OCI-LY1 (cell line): ENCODE data around the gene SMIM41.

ENCODE experiments used
- H2AFZ ChIP-seq: fragments of 200-600 bp; sonication (generic), shearing (Covaris generic); 2 replicates; pipeline ENCODE4 v1.6.0; 2014; ENCODE audit warnings: antibody characterized with exemption, mild to moderate bottlenecking, low read length
- H3F3A ChIP-seq: fragments of 200-600 bp; sonication (generic), shearing (Covaris generic); 2 replicates; pipeline ENCODE4 v1.6.0; 2014; ENCODE audit warnings: mild to moderate bottlenecking, antibody characterized with exemption, low read length, moderate library complexity; ENCODE audit not compliant: insufficient read depth
- H3K27ac ChIP-seq: fragments of 200-600 bp; sonication (generic); 2 replicates; pipeline ENCODE4 v1.5.1; 2014; ENCODE audit warnings: low read length, mixed run types, mild to moderate bottlenecking, low read depth; ENCODE audit not compliant: poor library complexity, severe bottlenecking
- H3K27me3 ChIP-seq: fragments of 200-600 bp; sonication (generic); 2 replicates; pipeline ENCODE4 v1.6.0; 2014; ENCODE audit warnings: antibody characterized with exemption, mild to moderate bottlenecking, low read length, moderate library complexity; ENCODE audit not compliant: insufficient read depth
- H3K36me3 ChIP-seq: fragments of 200-600 bp; sonication (generic); 2 replicates; pipeline ENCODE4 v1.6.1; 2014; ENCODE audit warnings: mild to moderate bottlenecking, antibody characterized with exemption, low read length, moderate library complexity, mixed read lengths; ENCODE audit not compliant: insufficient read depth
- H3K4me1 ChIP-seq: fragments of 200-600 bp; sonication (generic); 2 replicates; pipeline ENCODE4 v1.5.1; 2014; ENCODE audit warnings: mild to moderate bottlenecking, low read length, moderate library complexity; ENCODE audit not compliant: insufficient read depth, severe bottlenecking
- H3K4me2 ChIP-seq: fragments of 200-600 bp; sonication (generic), shearing (Covaris generic); 2 replicates; pipeline ENCODE4 v1.6.1; 2014; ENCODE audit warnings: low read length
- H3K4me3 ChIP-seq: fragments of 200-600 bp; sonication (generic); 2 replicates; pipeline ENCODE4 v1.5.1; 2014; ENCODE audit warnings: low read length, low read depth, mild to moderate bottlenecking, mixed read lengths; ENCODE audit not compliant: poor library complexity, severe bottlenecking
- H3K79me2 ChIP-seq: fragments of 200-600 bp; shearing (Covaris generic); 2 replicates; pipeline ENCODE4 v1.6.1; 2016; ENCODE audit warnings: mixed run types, low read length, mixed read lengths; ENCODE audit not compliant: insufficient read depth
- H3K9ac ChIP-seq: fragments of 200-600 bp; sonication (generic), shearing (Covaris generic); 2 replicates; pipeline ENCODE4 v1.6.1; 2014; ENCODE audit warnings: mild to moderate bottlenecking, low read length, mixed read lengths
- H3K9me2 ChIP-seq: fragments of 200-600 bp; sonication (generic), shearing (Covaris generic); 2 replicates; pipeline ENCODE4 v1.6.1; 2014; ENCODE audit warnings: low read depth, mild to moderate bottlenecking, low read length, mixed read lengths
- H3K9me3 ChIP-seq: fragments of 200-600 bp; shearing (Covaris generic); 2 replicates; pipeline ENCODE4 v1.6.1; 2014; ENCODE audit warnings: low read length, mixed read lengths
- H4K20me1 ChIP-seq: fragments of 200-600 bp; sonication (generic), shearing (Covaris generic); 2 replicates; pipeline ENCODE4 v1.6.0; 2016; ENCODE audit warnings: mild to moderate bottlenecking, low read length; ENCODE audit not compliant: insufficient read depth
- EZH2 ChIP-seq: fragments of 200-600 bp; sonication (generic), shearing (Covaris generic); IDR thresholded peaks from 2 replicates; pipeline ENCODE4 v1.8.0; 2017; ENCODE audit warnings: borderline replicate concordance, mixed run types, mild to moderate bottlenecking, antibody characterized with exemption, low read length, moderate library complexity, mixed read lengths
- TF ChIP-seq, protein P1 (sequence below): fragments of 200-600 bp; sonication (generic), shearing (Covaris generic); IDR thresholded peaks from 2 replicates; pipeline ENCODE4 v1.5.1; 2017; ENCODE audit warnings: mild to moderate bottlenecking, antibody characterized with exemption, low read length, moderate library complexity, mixed read lengths

SMIM41 gene

DNA sequence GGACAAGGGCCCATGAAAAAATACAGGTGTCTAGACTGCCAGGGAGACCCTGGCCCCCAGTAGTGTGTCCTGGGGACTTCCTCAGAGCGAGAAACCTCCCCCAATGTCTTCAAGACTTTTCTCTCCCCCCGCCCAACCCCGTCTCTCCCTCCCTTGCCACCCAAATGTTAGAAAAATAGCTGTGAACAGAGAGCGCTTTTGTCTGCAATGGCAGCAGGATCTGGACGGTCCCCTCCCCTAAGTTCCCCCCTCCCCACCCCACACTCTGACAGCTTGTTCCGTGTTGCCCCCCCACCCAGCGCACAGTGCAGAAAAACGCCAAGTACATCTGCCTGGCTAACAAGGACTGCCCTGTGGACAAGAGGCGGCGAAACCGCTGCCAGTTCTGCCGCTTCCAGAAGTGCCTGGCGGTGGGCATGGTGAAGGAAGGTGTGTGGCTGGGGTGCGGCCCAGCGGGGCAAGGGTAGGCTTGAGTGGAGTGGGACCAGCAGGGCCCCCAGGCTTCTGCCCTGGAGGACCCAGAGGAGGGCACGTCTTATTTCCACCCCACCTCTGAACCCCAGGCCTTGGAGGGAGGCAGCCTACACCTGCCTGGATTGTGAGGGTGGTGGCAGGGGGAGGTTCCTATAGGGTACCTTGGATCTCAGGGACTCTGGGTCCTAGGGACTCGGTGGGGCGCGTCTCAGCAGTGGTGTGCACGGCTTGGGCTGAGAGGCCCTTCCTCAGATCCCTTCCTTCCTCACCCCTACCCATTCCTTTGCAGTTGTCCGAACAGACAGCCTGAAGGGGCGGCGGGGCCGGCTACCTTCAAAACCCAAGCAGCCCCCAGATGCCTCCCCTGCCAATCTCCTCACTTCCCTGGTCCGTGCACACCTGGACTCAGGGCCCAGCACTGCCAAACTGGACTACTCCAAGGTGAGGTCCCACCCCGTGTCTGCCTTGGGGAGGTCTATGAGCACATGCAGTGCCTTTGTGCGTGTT is 23.5 kb upstream of the SMIM41 start:
- Histone ChIP-seq H3K9me2 (no peaks in the 10 kb centered on the region), H3F3A (no peaks in the 10 kb centered on the region), H4K20me1 (no peaks in the 10 kb centered on the region), H3K27me3 (no peaks in the 10 kb centered on the region), H2AFZ (no peak overlapping the region), H3K79me2 (no peaks in the 10 kb centered on the region), H3K9me3 (no peaks in the 10 kb centered on the region), H3K4me1 (peaks cover 34% of the 10 kb centered on the region), H3K36me3 (no peaks in the 10 kb centered on the region; the same call in 1 of the 2 replicates), H3K9ac (no peak overlapping the region), H3K4me2 (no peak overlapping the region), H3K27ac (no peak overlapping the region), H3K4me3 (no peak overlapping the region)
- TF ChIP-seq EZH2 = no peak
- TF ChIP-seq, protein P1, sequence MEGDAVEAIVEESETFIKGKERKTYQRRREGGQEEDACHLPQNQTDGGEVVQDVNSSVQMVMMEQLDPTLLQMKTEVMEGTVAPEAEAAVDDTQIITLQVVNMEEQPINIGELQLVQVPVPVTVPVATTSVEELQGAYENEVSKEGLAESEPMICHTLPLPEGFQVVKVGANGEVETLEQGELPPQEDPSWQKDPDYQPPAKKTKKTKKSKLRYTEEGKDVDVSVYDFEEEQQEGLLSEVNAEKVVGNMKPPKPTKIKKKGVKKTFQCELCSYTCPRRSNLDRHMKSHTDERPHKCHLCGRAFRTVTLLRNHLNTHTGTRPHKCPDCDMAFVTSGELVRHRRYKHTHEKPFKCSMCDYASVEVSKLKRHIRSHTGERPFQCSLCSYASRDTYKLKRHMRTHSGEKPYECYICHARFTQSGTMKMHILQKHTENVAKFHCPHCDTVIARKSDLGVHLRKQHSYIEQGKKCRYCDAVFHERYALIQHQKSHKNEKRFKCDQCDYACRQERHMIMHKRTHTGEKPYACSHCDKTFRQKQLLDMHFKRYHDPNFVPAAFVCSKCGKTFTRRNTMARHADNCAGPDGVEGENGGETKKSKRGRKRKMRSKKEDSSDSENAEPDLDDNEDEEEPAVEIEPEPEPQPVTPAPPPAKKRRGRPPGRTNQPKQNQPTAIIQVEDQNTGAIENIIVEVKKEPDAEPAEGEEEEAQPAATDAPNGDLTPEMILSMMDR = no peak

DNA sequence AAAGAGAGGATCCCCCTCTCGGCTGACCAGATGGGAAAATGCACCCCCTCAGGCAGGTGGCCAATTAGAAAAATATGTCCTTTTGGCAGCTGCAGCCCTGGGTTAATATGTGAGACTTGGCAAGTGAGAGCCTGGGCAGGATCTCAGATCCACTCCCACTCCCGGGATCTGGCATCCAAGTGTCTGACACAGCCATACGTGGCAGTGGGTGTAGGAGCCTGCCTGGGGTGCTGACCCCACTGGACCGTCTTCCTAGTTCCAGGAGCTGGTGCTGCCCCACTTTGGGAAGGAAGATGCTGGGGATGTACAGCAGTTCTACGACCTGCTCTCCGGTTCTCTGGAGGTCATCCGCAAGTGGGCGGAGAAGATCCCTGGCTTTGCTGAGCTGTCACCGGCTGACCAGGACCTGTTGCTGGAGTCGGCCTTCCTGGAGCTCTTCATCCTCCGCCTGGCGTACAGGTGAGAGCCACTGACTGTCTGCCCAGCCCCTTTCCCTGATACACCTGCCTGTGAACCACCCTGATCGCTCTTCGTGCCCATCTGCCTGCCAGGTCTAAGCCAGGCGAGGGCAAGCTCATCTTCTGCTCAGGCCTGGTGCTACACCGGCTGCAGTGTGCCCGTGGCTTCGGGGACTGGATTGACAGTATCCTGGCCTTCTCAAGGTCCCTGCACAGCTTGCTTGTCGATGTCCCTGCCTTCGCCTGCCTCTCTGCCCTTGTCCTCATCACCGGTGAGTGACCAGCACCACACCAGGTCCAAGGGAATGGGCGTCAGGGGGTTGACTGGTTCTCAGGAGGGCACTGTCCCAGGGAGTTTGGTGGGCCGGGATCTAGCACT is 22.5 kb upstream of the SMIM41 start:
- Histone ChIP-seq H3K4me3 (no peak overlapping the region), H3K27me3 (no peaks in the 10 kb centered on the region), H3K79me2 (no peaks in the 10 kb centered on the region), H4K20me1 (no peaks in the 10 kb centered on the region), H3K4me2 (no peak overlapping the region), H3K9ac (no peak overlapping the region), H3K36me3 (no peaks in the 10 kb centered on the region; the same call in 1 of the 2 replicates), H3K4me1 (peaks cover 29% of the 10 kb centered on the region), H3K9me3 (no peaks in the 10 kb centered on the region), H3K27ac (no peak overlapping the region), H2AFZ (no peak overlapping the region), H3F3A (no peaks in the 10 kb centered on the region), H3K9me2 (no peaks in the 10 kb centered on the region)
- TF ChIP-seq EZH2 = no peak
- TF ChIP-seq, protein P1 = no peak

DNA sequence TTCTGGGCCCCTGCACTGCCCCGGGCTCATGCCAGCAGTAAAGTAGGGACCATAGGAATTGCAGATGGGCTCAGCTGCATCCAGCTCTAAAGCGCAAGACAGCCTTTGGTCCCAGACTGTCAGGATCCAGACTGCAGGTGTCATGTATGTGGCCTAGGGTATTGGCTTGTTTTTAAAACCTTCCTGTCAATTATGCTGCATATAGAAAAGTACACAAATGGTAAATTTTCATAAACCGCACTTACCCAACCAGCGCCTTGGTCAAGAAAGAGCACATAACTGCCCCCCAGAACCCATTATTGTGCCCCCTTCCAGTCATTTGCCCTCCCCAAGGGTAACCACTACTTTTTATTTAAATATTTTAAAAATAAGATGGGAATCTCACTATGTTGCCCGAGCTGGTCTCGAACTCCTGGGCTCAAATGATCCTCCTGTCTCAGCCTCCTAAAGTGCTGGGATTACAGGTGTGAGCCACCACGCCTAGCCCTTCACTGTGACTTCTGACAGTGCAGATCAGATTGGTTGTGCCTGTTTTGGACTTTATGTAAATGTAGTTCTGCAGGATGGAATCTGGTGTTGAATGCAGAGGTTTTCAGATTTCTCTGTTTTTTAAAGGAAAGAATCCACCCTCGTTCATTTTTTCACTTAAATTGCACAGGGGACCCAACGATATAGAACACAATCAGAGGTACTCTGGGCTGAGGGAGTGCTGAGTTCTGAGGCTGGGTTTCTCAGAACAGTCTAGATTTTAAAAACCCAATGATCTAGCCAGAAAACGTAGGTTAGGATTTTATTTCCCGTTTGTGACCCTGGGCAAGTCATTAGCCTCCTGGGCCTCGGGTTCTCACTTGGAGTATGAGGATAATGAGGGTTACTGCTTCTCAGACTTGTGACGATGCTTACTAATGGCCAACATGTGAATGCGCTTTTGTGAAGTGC is 21.6 kb upstream of the SMIM41 start:
- Histone ChIP-seq H3K79me2 (no peaks in the 10 kb centered on the region), H4K20me1 (no peaks in the 10 kb centered on the region), H3K4me3 (no peak overlapping the region), H3F3A (no peaks in the 10 kb centered on the region), H3K9me2 (no peaks in the 10 kb centered on the region), H3K27me3 (no peaks in the 10 kb centered on the region), H3K9me3 (no peaks in the 10 kb centered on the region), H3K27ac (no peak overlapping the region), H3K9ac (no peak overlapping the region), H3K36me3 (no peaks in the 10 kb centered on the region; the same call in 1 of the 2 replicates), H3K4me1 (peaks cover 20% of the 10 kb centered on the region), H2AFZ (no peak overlapping the region), H3K4me2 (no peak overlapping the region)
- TF ChIP-seq EZH2 = no peak
- TF ChIP-seq, protein P1 = no peak
